Testis (tissue), 2 donors: Measurements from ENCODE around the gene MEF2C.

Experiments used
- CTCF ChIP-seq, 3 experiments: fragments of 450-650 bp in 2 of 3; fragments of 200-600 bp in 1 of 3; sonication (generic) in 1 of 3; IDR thresholded peaks; one replicate each; pipeline ENCODE4 v1.5.1; 2016 to 2019; ENCODE audit warnings: antibody characterized with exemption in 3 of 3, mild to moderate bottlenecking in 2 of 3, moderate library complexity in 1 of 3
- POLR2A ChIP-seq: fragments of 450-650 bp; IDR thresholded peaks from one replicate; pipeline ENCODE4 v1.6.1; 2017; ENCODE audit warnings: antibody characterized with exemption, mild to moderate bottlenecking, moderate library complexity

GRCh38 chr5:88892669-88893068 lies 9.7 kb upstream of the MEF2C start:
- TF ChIP-seq CTCF (IDR thresholded peaks at IDR 0.05) (no peak), POLR2A (no peak)
